ENCODE measurements around the gene DAB2IP.

DNA sequence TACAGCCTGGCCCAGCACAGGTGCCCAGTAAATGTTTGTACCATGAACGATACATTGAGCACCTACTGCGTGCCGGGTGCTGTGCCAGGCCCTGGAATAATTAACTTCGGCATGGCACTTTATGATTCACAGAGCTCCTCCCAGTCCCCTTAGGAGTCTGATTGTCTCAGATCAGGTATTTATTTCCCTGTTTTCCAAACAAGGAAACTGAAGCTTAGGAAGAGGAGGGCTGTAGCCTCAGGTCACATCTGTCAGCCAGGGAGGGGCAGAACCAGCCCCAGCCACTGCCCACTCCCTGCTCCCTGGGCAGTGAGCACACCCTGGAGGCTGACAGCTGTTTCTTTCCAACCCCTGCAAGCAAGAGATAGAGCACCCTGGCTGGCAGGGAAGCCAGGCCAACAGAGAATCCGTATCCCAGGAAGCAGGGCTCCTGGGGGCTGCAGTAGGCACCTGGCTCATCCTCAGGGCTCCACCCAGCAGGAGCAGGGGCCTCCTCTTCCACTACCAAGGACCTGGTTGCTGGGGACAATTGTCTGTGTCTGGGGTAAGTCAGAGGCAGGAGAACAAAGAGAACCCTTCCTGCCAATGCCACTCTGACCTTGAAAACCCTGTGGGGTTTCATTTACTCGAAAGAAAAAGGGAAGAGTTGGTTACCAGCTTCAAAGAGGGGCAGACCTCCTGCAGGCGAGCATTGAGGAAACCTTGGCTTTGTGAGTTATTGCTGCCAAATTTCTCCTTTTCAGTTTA, 69.0 kb downstream of the DAB2IP start:
- TF ChIP-seq, protein P1, sequence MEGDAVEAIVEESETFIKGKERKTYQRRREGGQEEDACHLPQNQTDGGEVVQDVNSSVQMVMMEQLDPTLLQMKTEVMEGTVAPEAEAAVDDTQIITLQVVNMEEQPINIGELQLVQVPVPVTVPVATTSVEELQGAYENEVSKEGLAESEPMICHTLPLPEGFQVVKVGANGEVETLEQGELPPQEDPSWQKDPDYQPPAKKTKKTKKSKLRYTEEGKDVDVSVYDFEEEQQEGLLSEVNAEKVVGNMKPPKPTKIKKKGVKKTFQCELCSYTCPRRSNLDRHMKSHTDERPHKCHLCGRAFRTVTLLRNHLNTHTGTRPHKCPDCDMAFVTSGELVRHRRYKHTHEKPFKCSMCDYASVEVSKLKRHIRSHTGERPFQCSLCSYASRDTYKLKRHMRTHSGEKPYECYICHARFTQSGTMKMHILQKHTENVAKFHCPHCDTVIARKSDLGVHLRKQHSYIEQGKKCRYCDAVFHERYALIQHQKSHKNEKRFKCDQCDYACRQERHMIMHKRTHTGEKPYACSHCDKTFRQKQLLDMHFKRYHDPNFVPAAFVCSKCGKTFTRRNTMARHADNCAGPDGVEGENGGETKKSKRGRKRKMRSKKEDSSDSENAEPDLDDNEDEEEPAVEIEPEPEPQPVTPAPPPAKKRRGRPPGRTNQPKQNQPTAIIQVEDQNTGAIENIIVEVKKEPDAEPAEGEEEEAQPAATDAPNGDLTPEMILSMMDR (IDR thresholded peaks at IDR 0.05) = no peak
- no peak for TF ChIP-seq EP300 (IDR thresholded peaks at IDR 0.05)

Measured in tibial nerve (tissue), 4 donors.